ENCODE measurements around the gene MEG3.

MEG3 gene

GRCh38 chr14:100834082-100834793 lies 8.3 kb downstream of the MEG3 start:
- Histone ChIP-seq H3K9me3 (ENCODE audit: control insufficient read depth, insufficient read depth, low read length) (no peaks in the 10 kb centered on the region), H3K27ac (ENCODE audit: low read depth, low read length) (no peak overlapping the region), H3K4me3 (ENCODE audit: low read length) (no peak overlapping the region), H3K4me2 (ENCODE audit: low read length) (no peak overlapping the region), H3K4me1 (ENCODE audit: control insufficient read depth, low read length) (no peaks in the 10 kb centered on the region), H4K20me1 (ENCODE audit: control insufficient read depth, insufficient read depth, low read depth, low read length) (no peaks in the 10 kb centered on the region), H3K9me2 (replicated peaks; ENCODE audit: control insufficient read depth, low read length) (no peaks in the 10 kb centered on the region), H3K27me3 (ENCODE audit: control insufficient read depth, low read length) (no peaks in the 10 kb centered on the region), H3K36me3 (ENCODE audit: control insufficient read depth, low read length) (no peaks in the 10 kb centered on the region), H3F3A (ENCODE audit: control insufficient read depth, insufficient read depth) (no peaks in the 10 kb centered on the region), H3K79me2 (ENCODE audit: control insufficient read depth, low read length) (no peaks in the 10 kb centered on the region)
- TF ChIP-seq CTCF (IDR thresholded peaks at IDR 0.05; ENCODE audit: low read depth, low read length, poor library complexity, severe bottlenecking) (no peak), EZH2phosphoT487 (IDR thresholded peaks at IDR 0.05; ENCODE audit: borderline replicate concordance, low read length) (no peak)

DNA sequence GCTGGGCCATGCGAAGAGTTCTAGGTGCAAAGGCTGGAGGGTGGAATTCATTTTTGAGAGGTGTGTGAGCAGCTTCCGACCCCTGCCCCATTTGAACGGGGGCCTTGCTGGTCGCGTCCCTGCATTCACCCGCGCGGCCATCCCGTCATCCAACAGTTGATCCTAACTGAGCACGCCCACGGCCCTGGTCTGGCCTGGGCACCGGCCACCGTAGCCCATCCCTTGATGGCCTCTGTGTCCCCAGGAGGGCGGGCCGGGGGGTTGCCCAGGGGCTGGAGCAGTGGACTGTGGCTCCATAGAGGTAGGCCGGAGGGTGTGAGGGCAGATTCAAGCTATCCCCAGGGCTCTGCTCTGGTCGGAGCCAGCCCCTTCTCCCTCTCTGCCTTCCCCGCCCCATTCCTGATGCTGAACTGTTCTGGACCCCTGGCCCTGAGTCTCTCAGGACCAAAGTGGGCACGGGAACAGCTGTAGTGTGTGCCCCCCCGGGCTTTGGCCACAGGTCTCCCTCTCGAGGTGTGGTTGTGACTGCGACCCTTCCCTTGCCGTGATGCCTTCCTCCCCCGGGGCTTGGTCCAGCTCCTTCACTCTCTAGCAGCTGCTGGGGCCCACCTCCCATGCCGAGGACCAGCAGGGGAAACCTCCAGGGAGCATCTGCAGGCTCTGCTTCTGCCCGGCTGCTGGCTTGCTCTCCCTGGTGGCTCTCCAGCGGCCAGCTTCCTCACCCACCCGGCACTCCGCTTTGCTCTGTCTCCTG lies 9.1 kb downstream of the MEG3 start:
- no peaks in the 10 kb centered on the region for H3K4me1 ChIP-seq (ENCODE audit: control insufficient read depth, low read length)
- no peak overlapping the region for H3K4me2 ChIP-seq (ENCODE audit: low read length)
- H3K36me3 ChIP-seq (ENCODE audit: control insufficient read depth, low read length) = no peaks in the 10 kb centered on the region
- TF ChIP-seq EZH2phosphoT487 (IDR thresholded peaks at IDR 0.05; ENCODE audit: borderline replicate concordance, low read length) = no peak
- H3K4me3 ChIP-seq (ENCODE audit: low read length) = no peak overlapping the region
- no peaks in the 10 kb centered on the region for H4K20me1 ChIP-seq (ENCODE audit: control insufficient read depth, insufficient read depth, low read depth, low read length)
- H3K9me3 ChIP-seq (ENCODE audit: control insufficient read depth, insufficient read depth, low read length) = no peaks in the 10 kb centered on the region
- no peaks in the 10 kb centered on the region for H3K9me2 ChIP-seq (replicated peaks; ENCODE audit: control insufficient read depth, low read length)
- no peaks in the 10 kb centered on the region for H3F3A ChIP-seq (ENCODE audit: control insufficient read depth, insufficient read depth)
- H3K27ac ChIP-seq (ENCODE audit: low read depth, low read length) = no peak overlapping the region
- H3K27me3 ChIP-seq (ENCODE audit: control insufficient read depth, low read length) = no peaks in the 10 kb centered on the region
- H3K79me2 ChIP-seq (ENCODE audit: control insufficient read depth, low read length) = no peaks in the 10 kb centered on the region

- Histone ChIP-seq H3K27ac (ENCODE audit: low read depth, low read length) (no peak overlapping the region), H3K4me1 (ENCODE audit: control insufficient read depth, low read length) (no peaks in the 10 kb centered on the region)
- no peak for TF ChIP-seq CTCF (IDR thresholded peaks at IDR 0.05; ENCODE audit: low read depth, low read length, poor library complexity, severe bottlenecking)
- no peak for TF ChIP-seq EZH2phosphoT487 (IDR thresholded peaks at IDR 0.05; ENCODE audit: borderline replicate concordance, low read length)
Observed at GRCh38 chr14:100835548-100836310, 9.8 kb downstream of the MEG3 start.

More at GRCh38 chr14:100835548-100836310, 9.8 kb downstream of the MEG3 start:
- H3K36me3 ChIP-seq (ENCODE audit: control insufficient read depth, low read length) = no peaks in the 10 kb centered on the region
- H3K4me3 ChIP-seq (ENCODE audit: low read length) = no peak overlapping the region
- no peaks in the 10 kb centered on the region for H3F3A ChIP-seq (ENCODE audit: control insufficient read depth, insufficient read depth)
- H3K9me2 ChIP-seq (replicated peaks; ENCODE audit: control insufficient read depth, low read length) = no peaks in the 10 kb centered on the region
- no peaks in the 10 kb centered on the region for H3K79me2 ChIP-seq (ENCODE audit: control insufficient read depth, low read length)
- no peaks in the 10 kb centered on the region for H4K20me1 ChIP-seq (ENCODE audit: control insufficient read depth, insufficient read depth, low read depth, low read length)
- H3K4me2 ChIP-seq (ENCODE audit: low read length) = no peak overlapping the region
- no peaks in the 10 kb centered on the region for H3K27me3 ChIP-seq (ENCODE audit: control insufficient read depth, low read length)
- no peaks in the 10 kb centered on the region for H3K9me3 ChIP-seq (ENCODE audit: control insufficient read depth, insufficient read depth, low read length)

Data from DOHH2 (cell line).